Measurements from ENCODE around the gene LMCD1. TPM values are rescaled to one million over a fixed set of nuclear protein-coding genes. Genes with fewer than 3 reads are reported as not detected.

LMCD1 gene
- total and polyA plus RNA-seq, 8 donors = 14.0 to 39.4 (median 17.4) TPM

DNA sequence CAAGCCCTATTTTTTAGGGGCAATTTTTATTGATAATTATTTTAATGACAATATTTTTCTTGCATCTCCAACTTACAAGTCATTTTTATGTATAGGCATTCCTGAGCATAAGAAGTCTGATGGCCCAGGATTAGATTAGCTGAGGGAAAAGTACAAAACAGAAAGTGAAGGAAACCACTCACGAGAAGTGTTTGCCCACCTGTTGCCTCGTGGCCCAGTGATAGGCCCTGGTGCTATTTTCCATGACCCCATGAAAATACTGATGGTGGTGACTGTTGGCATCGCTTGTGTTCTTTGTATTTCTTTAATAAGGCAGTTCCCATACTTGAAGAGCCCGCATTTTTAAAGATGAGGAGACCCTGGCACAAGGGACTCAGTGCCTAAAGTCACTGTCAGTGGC, 7.9 kb upstream of the LMCD1 start:
- intact Hi-C loops (cut with DNase I) = no loop called here

GRCh38 chr3:8494327-8494726, 7.3 kb upstream of the LMCD1 start:
- no peak for DNase-seq

More for the DNA sequence above, 7.9 kb upstream of the LMCD1 start:
- H3K9me3 ChIP-seq = no peaks in the 10 kb centered on the region
- H3K4me1 ChIP-seq = peaks cover 0 to 4% (median 0%) of the 10 kb centered on the region in 3 donors
- TF ChIP-seq CTCF (IDR thresholded peaks at IDR 0.05) = no peak
- WGBS, 2 donors = 86 to 94% methylated on average over 4 of the region's 4 CpGs
- FAIRE-seq = no peak
- no peak for ATAC-seq
- no peaks in the 10 kb centered on the region for H3K36me3 ChIP-seq
- DNase-seq = no peak
- H3K4me3 ChIP-seq = no peak overlapping the region
- no peak overlapping the region for H3K27ac ChIP-seq
- H3K27me3 ChIP-seq = no peaks in the 10 kb centered on the region

GRCh38 chr3:8497582-8497981, 4.0 kb upstream of the LMCD1 start:
- H3K9me3 ChIP-seq = no peaks in the 10 kb centered on the region
- H3K4me3 ChIP-seq = no peak overlapping the region
- 81 to 93% methylated on average over 1 of the region's 1 CpG for WGBS, 2 donors
- no peaks in the 10 kb centered on the region for H3K27me3 ChIP-seq
- intact Hi-C loops (cut with DNase I) = no loop called here
- ATAC-seq = no peak
- H3K27ac ChIP-seq = peak overlapping the region in 1 of 4 donors; percentile 96
- TF ChIP-seq CTCF (IDR thresholded peaks at IDR 0.05) = no peak
- DNase-seq = no peak
- H3K4me1 ChIP-seq = peaks cover 0 to 25% (median 3%) of the 10 kb centered on the region in 3 donors
- H3K36me3 ChIP-seq = no peaks in the 10 kb centered on the region
- no peak for FAIRE-seq

More at GRCh38 chr3:8494327-8494726, 7.3 kb upstream of the LMCD1 start:
- Histone ChIP-seq H3K4me3 (no peak overlapping the region), H3K4me1 (peaks cover 0 to 10% (median under 1%) of the 10 kb centered on the region in 3 donors), H3K36me3 (no peaks in the 10 kb centered on the region), H3K9me3 (no peaks in the 10 kb centered on the region), H3K27me3 (no peaks in the 10 kb centered on the region), H3K27ac (no peak overlapping the region)
- no peak for TF ChIP-seq CTCF (IDR thresholded peaks at IDR 0.05)
- intact Hi-C loops (cut with DNase I) = no loop called here
- 96 to 97% methylated on average over 8 of the region's 8 CpGs for WGBS, 2 donors
- FAIRE-seq (no peak), ATAC-seq (no peak)

DNA sequence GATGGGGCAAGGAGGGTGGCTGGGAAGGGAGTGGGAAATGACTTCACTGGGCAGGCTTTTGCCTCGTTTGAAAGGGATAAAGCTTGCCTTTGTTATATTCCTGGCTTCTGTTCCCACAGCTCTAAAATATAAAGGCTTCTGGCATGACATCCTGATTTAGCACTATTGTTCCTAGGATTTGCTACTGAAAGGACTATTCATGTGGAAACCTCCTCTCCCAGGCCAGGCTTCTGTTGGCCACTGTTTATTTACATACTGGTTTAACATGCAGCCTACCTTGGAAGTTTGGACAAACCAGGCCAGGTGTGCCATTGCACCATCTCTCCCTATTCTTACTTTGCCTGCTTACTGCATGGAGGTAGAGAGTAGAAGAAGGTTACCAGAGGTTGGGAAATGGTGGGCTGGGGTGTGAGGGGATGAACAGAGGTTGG, 2.4 kb upstream of the LMCD1 start:
- WGBS, 2 donors = 27 to 36% methylated on average over 1 of the region's 1 CpG

More for the DNA sequence above, 2.4 kb upstream of the LMCD1 start:
- Histone ChIP-seq H3K9me3 (no peaks in the 10 kb centered on the region), H3K36me3 (no peaks in the 10 kb centered on the region), H3K27ac (peak overlapping the region; percentile 68 to 96 (median 82)), H3K4me3 (no peak overlapping the region), H3K4me1 (peaks cover 0 to 39% (median 3%) of the 10 kb centered on the region in 3 donors), H3K27me3 (no peaks in the 10 kb centered on the region)
- peak in 2 of 4 donors; percentile 2 to 6 for ATAC-seq
- peak in 2 of 6 donors; percentile 16 to 34 for DNase-seq
- no peak for TF ChIP-seq CTCF (IDR thresholded peaks at IDR 0.05)
- intact Hi-C loops (cut with DNase I) = no loop called here
- FAIRE-seq = no peak

Data from pancreas (tissue), 10 donors.